HCT116 (cell line): Measurements from ENCODE around the gene LRRTM4.

ENCODE experiments used
- EZH2 ChIP-seq: fragments of 200-600 bp; sonication (generic); IDR thresholded peaks from 2 replicates; pipeline ENCODE4 v1.6.1; 2017; ENCODE audit warnings: antibody characterized with exemption, mixed run types
- TF ChIP-seq, protein P1 (sequence below): IDR thresholded peaks from 2 replicates; pipeline ENCODE4 v1.6.1; 2012
- TF ChIP-seq, protein P2 (sequence below), 3 experiments: fragments of 200-600 bp in 1 of 3; sonication (generic) in 1 of 3; IDR thresholded peaks in 2 of 3; conservative IDR thresholded peaks in 1 of 3; 2 replicates each; pipeline ENCODE4 v1.5.1; 2012 to 2017; ENCODE audit warnings: low read depth in 2 of 3, low read length in 2 of 3, antibody characterized with exemption in 1 of 3, borderline replicate concordance in 1 of 3, control low read depth in 1 of 3, mild to moderate bottlenecking in 1 of 3, mixed read lengths in 1 of 3, mixed run types in 1 of 3, moderate library complexity in 1 of 3; ENCODE audit not compliant: insufficient read depth in 1 of 3
- TF ChIP-seq, protein P3 (sequence below): IDR thresholded peaks from 2 replicates; pipeline ENCODE4 v1.6.1; 2012; ENCODE audit warnings: low read depth
- TF ChIP-seq, protein P4 (sequence below): IDR thresholded peaks from 2 replicates; pipeline ENCODE4 v1.6.1; 2012

DNA sequence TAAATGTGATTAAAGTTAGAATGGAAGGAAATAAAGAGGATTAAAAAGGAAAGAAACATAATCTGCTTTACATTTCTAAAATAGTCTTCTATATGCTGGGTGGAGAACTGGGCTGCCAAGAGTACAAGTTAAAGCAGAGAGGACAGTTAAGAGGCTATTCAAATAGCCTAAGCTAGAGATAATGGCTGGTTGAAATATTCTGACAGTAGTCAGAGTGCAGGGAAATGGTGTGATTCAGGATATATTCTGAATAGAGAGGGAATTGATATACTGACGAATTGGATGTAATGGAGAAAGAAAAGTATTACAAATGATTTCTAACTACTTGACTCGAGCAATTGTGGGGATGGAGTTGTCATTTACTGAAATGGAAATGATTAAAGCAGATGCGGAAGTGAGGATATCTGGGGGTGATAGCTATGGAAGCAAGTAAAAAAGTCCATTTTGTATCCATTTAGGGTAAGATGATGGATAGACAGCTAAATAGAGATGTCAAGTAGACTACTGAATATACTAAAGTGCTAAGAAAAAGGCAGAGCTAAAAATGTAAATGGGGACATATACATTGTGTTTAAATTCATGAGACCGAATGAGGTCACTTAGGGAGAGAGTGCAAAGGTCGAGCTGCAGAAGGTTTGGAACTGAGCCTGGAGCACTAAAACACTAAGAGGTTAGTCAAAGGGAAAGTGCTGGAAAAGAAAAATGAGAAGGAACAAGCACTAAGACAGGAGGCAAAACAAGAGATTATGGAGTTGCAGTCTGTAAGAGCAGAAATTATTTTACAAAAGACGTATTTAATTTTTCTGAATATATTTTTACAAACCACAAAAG is 696.8 kb downstream of the LRRTM4 start:
- TF ChIP-seq, protein P1, sequence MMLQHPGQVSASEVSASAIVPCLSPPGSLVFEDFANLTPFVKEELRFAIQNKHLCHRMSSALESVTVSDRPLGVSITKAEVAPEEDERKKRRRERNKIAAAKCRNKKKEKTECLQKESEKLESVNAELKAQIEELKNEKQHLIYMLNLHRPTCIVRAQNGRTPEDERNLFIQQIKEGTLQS = no peak
- TF ChIP-seq, protein P2, sequence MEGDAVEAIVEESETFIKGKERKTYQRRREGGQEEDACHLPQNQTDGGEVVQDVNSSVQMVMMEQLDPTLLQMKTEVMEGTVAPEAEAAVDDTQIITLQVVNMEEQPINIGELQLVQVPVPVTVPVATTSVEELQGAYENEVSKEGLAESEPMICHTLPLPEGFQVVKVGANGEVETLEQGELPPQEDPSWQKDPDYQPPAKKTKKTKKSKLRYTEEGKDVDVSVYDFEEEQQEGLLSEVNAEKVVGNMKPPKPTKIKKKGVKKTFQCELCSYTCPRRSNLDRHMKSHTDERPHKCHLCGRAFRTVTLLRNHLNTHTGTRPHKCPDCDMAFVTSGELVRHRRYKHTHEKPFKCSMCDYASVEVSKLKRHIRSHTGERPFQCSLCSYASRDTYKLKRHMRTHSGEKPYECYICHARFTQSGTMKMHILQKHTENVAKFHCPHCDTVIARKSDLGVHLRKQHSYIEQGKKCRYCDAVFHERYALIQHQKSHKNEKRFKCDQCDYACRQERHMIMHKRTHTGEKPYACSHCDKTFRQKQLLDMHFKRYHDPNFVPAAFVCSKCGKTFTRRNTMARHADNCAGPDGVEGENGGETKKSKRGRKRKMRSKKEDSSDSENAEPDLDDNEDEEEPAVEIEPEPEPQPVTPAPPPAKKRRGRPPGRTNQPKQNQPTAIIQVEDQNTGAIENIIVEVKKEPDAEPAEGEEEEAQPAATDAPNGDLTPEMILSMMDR (IDR thresholded peaks at IDR 0.05 in 2 of 3, conservative IDR thresholded peaks at IDR 0.05 in 1 of 3; ENCODE audit: borderline replicate concordance in 1 of 3, insufficient read depth in 1 of 3, low read depth in 2 of 3, low read length in 2 of 3) = no peak
- TF ChIP-seq, protein P3, sequence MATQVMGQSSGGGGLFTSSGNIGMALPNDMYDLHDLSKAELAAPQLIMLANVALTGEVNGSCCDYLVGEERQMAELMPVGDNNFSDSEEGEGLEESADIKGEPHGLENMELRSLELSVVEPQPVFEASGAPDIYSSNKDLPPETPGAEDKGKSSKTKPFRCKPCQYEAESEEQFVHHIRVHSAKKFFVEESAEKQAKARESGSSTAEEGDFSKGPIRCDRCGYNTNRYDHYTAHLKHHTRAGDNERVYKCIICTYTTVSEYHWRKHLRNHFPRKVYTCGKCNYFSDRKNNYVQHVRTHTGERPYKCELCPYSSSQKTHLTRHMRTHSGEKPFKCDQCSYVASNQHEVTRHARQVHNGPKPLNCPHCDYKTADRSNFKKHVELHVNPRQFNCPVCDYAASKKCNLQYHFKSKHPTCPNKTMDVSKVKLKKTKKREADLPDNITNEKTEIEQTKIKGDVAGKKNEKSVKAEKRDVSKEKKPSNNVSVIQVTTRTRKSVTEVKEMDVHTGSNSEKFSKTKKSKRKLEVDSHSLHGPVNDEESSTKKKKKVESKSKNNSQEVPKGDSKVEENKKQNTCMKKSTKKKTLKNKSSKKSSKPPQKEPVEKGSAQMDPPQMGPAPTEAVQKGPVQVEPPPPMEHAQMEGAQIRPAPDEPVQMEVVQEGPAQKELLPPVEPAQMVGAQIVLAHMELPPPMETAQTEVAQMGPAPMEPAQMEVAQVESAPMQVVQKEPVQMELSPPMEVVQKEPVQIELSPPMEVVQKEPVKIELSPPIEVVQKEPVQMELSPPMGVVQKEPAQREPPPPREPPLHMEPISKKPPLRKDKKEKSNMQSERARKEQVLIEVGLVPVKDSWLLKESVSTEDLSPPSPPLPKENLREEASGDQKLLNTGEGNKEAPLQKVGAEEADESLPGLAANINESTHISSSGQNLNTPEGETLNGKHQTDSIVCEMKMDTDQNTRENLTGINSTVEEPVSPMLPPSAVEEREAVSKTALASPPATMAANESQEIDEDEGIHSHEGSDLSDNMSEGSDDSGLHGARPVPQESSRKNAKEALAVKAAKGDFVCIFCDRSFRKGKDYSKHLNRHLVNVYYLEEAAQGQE = no peak
- TF ChIP-seq, protein P4, sequence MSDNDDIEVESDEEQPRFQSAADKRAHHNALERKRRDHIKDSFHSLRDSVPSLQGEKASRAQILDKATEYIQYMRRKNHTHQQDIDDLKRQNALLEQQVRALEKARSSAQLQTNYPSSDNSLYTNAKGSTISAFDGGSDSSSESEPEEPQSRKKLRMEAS = no peak
- TF ChIP-seq EZH2 = no peak
